Liver (tissue), 3 donors: ENCODE measurements around the gene NUBPL.

Experiments
- EGR1 ChIP-seq, 2 donors: IDR thresholded peaks; 2 replicates each; pipeline ENCODE4 v1.6.1; 2016 to 2018; ENCODE audit warnings: antibody characterized with exemption in 2 of 2, low read depth in 2 of 2
- FOXA1 ChIP-seq: IDR thresholded peaks from 2 replicates; pipeline ENCODE4 v1.6.1; 2016; ENCODE audit warnings: antibody characterized with exemption
- JUND ChIP-seq, 2 donors: IDR thresholded peaks; 2 replicates each; pipeline ENCODE4 v1.6.1; 2016; ENCODE audit warnings: antibody characterized with exemption in 2 of 2
- MAX ChIP-seq: IDR thresholded peaks from 2 replicates; pipeline ENCODE4 v1.6.1; 2016; ENCODE audit warnings: antibody characterized with exemption
- REST ChIP-seq: IDR thresholded peaks from 2 replicates; pipeline ENCODE4 v1.6.1; 2016; ENCODE audit warnings: antibody characterized with exemption, mild to moderate bottlenecking
- TAF1 ChIP-seq: conservative IDR thresholded peaks from 2 replicates; pipeline ENCODE4 v1.6.1; 2016; ENCODE audit warnings: antibody characterized with exemption, mild to moderate bottlenecking
- YY1 ChIP-seq: IDR thresholded peaks from 2 replicates; pipeline ENCODE4 v1.6.1; 2016; ENCODE audit warnings: antibody characterized with exemption, mild to moderate bottlenecking
- TF ChIP-seq, protein P1 (sequence below): fragments of 150-350 bp; IDR thresholded peaks from 2 replicates; pipeline ENCODE4 v1.5.1; 2017; ENCODE audit warnings: improper control_type of control experiment, low read depth, low read length; ENCODE audit not compliant: missing input control
- donor health status: healthy.
- donor health status: healthy.

DNA sequence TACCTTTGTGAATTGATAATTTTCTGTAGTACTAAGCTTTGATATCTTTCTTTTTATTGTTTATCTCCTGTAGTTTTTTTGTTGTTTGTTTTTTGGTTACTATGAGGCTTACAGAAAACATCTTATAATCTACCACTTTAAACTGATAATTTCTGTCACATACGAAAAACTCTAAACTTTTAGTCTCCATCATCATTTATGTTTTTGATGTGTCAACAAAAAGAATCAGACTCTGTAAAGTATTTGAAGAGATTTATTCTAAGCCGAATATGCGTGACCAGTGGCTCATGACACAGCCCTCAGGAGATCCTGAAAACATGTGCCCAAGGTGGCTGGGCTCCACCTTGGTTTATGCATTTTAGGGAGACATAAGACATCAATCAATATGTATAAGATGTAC lies 348.8 kb downstream of the NUBPL start:
- no peak for TF ChIP-seq MAX
- TF ChIP-seq, protein P1, sequence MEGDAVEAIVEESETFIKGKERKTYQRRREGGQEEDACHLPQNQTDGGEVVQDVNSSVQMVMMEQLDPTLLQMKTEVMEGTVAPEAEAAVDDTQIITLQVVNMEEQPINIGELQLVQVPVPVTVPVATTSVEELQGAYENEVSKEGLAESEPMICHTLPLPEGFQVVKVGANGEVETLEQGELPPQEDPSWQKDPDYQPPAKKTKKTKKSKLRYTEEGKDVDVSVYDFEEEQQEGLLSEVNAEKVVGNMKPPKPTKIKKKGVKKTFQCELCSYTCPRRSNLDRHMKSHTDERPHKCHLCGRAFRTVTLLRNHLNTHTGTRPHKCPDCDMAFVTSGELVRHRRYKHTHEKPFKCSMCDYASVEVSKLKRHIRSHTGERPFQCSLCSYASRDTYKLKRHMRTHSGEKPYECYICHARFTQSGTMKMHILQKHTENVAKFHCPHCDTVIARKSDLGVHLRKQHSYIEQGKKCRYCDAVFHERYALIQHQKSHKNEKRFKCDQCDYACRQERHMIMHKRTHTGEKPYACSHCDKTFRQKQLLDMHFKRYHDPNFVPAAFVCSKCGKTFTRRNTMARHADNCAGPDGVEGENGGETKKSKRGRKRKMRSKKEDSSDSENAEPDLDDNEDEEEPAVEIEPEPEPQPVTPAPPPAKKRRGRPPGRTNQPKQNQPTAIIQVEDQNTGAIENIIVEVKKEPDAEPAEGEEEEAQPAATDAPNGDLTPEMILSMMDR, result no peak
- TF ChIP-seq REST, result no peak
- TF ChIP-seq TAF1, result no peak
- TF ChIP-seq JUND (IDR thresholded peaks at IDR 0.05), result no peak
- no peak for TF ChIP-seq EGR1 (IDR thresholded peaks at IDR 0.05; ENCODE audit: low read depth in 2 of 2)
- no peak for TF ChIP-seq FOXA1
- TF ChIP-seq YY1, result no peak
